Gastrocnemius medialis (tissue), 4 donors: Measurements from ENCODE around the gene NME5.

ENCODE experiments used
- CTCF ChIP-seq, 5 experiments: fragments of 450-650 bp in 3 of 5; fragments of 200-600 bp in 2 of 5; sonication (generic) in 2 of 5; IDR thresholded peaks in 4 of 5; conservative IDR thresholded peaks in 1 of 5; 1 replicate in 4 of 5; 2 replicates in 1 of 5; pipeline ENCODE4 v1.5.1; 2016 to 2019; ENCODE audit warnings: antibody characterized with exemption in 5 of 5, mild to moderate bottlenecking in 3 of 5, moderate library complexity in 3 of 5
- POLR2A ChIP-seq, 2 donors: fragments of 450-650 bp; IDR thresholded peaks; one replicate each; pipeline ENCODE4 v1.6.1; 2017; ENCODE audit warnings: antibody characterized with exemption in 2 of 2, mild to moderate bottlenecking in 2 of 2, moderate library complexity in 2 of 2

- TF ChIP-seq CTCF (IDR thresholded peaks at IDR 0.05 in 4 of 5, conservative IDR thresholded peaks at IDR 0.05 in 1 of 5) (no peak), POLR2A (IDR thresholded peaks at IDR 0.05) (no peak)
These were observed 28.8 kb downstream of the NME5 start for GRCh38 chr5:138110266-138110963.
